Measurements from ENCODE around the gene TCAIM. TPM values are rescaled to one million over a fixed set of nuclear protein-coding genes. Genes with fewer than 3 reads are reported as not detected.
"Not testable (repeated sequence)": the region's sequence is repeated elsewhere in the genome, so short reads cannot be mapped to it uniquely, and the experiment has no call there.

Gene TCAIM
- total RNA-seq, 2 donors from 2014 or later = 6.3 to 9.4 TPM

GRCh38 chr3:44326515-44326914 lies 12.1 kb upstream of the TCAIM start:
- ATAC-seq = no peak
- Mint-ChIP-seq H3K36me3 (ENCODE audit: low read depth) (no peaks in the 10 kb centered on the region), H3K27ac (no peak overlapping the region), H3K4me1 (peaks cover 2% of the 10 kb centered on the region), H3K4me3 (no peak overlapping the region), H3K27me3 (peaks cover 27% of the 10 kb centered on the region)
- H3K9me3 ChIP-seq (ENCODE audit: control insufficient read depth, low read length, poor library complexity, severe bottlenecking) = no peaks in the 10 kb centered on the region
- no peak for DNase-seq

GRCh38 chr3:44329946-44330345 lies 8.6 kb upstream of the TCAIM start:
- H3K27ac Mint-ChIP-seq = no peak overlapping the region
- no peak overlapping the region for H3K4me3 Mint-ChIP-seq

GRCh38 chr3:44330444-44330843 lies 8.1 kb upstream of the TCAIM start:
- Mint-ChIP-seq H3K4me1 (no peaks in the 10 kb centered on the region), H3K27me3 (peaks cover 40% of the 10 kb centered on the region), H3K27ac (no peak overlapping the region), H3K36me3 (ENCODE audit: low read depth) (peaks cover 6% of the 10 kb centered on the region), H3K4me3 (no peak overlapping the region)
- DNase-seq = no peak
- no peak for ATAC-seq
- H3K9me3 ChIP-seq (ENCODE audit: control insufficient read depth, low read length, poor library complexity, severe bottlenecking) = no peaks in the 10 kb centered on the region

More at GRCh38 chr3:44329946-44330345, 8.6 kb upstream of the TCAIM start:
- H3K9me3 ChIP-seq (ENCODE audit: control insufficient read depth, low read length, poor library complexity, severe bottlenecking) = no peaks in the 10 kb centered on the region
- Mint-ChIP-seq H3K27me3 (peaks cover 40% of the 10 kb centered on the region), H3K36me3 (ENCODE audit: low read depth) (peaks cover 6% of the 10 kb centered on the region), H3K4me1 (no peaks in the 10 kb centered on the region)
- no peak for DNase-seq
- ATAC-seq = no peak

GRCh38 chr3:44334326-44334725 lies 4.2 kb upstream of the TCAIM start:
- H3K27me3 Mint-ChIP-seq = peaks cover 30% of the 10 kb centered on the region
- no peak overlapping the region for H3K4me3 Mint-ChIP-seq
- H3K27ac Mint-ChIP-seq = no peak overlapping the region
- no peak for DNase-seq
- H3K4me1 Mint-ChIP-seq = peaks cover 15% of the 10 kb centered on the region
- no peaks in the 10 kb centered on the region for H3K9me3 ChIP-seq (ENCODE audit: control insufficient read depth, low read length, poor library complexity, severe bottlenecking)
- no peak for ATAC-seq
- peaks cover 6% of the 10 kb centered on the region for H3K36me3 Mint-ChIP-seq (ENCODE audit: low read depth)

GRCh38 chr3:44337248-44337785 lies 1.2 kb upstream of the TCAIM start:
- DNase-seq (no peak), ATAC-seq (no peak)
- H3K4me3 Mint-ChIP-seq = peak overlapping the region; percentile 97
- peaks cover 22% of the 10 kb centered on the region for H3K27me3 Mint-ChIP-seq
- peak overlapping the region; percentile 96 for H3K27ac Mint-ChIP-seq
- peaks cover 23% of the 10 kb centered on the region for H3K4me1 Mint-ChIP-seq
- H3K36me3 Mint-ChIP-seq (ENCODE audit: low read depth) = peaks cover 6% of the 10 kb centered on the region
- no peaks in the 10 kb centered on the region for H3K9me3 ChIP-seq (ENCODE audit: control insufficient read depth, low read length, poor library complexity, severe bottlenecking)

- DNase-seq (no peak), ATAC-seq (no peak)
- H3K27me3 Mint-ChIP-seq = peaks cover 12% of the 10 kb centered on the region
- H3K36me3 Mint-ChIP-seq (ENCODE audit: low read depth) = peaks cover under 1% of the 10 kb centered on the region
- H3K4me1 Mint-ChIP-seq = peaks cover 23% of the 10 kb centered on the region
- no peaks in the 10 kb centered on the region for H3K9me3 ChIP-seq (ENCODE audit: control insufficient read depth, low read length, poor library complexity, severe bottlenecking)
- H3K27ac Mint-ChIP-seq = peak overlapping the region; percentile 96
- H3K4me3 Mint-ChIP-seq = peak overlapping the region; percentile 97
Observed at GRCh38 chr3:44338828-44339127, 212 bp downstream of the TCAIM start.

- no peak for ATAC-seq
Observed at GRCh38 chr3:44339181-44340057, 853 bp downstream of the TCAIM start.

GRCh38 chr3:44340058-44340395 lies 1.5 kb downstream of the TCAIM start:
- DNase-seq = no peak
- Mint-ChIP-seq H3K36me3 (ENCODE audit: low read depth) (no peaks in the 10 kb centered on the region), H3K27ac (peak overlapping the region; percentile 96), H3K27me3 (no peaks in the 10 kb centered on the region), H3K4me1 (peaks cover 23% of the 10 kb centered on the region), H3K4me3 (peak overlapping the region; percentile 82)
- no peaks in the 10 kb centered on the region for H3K9me3 ChIP-seq (ENCODE audit: control insufficient read depth, low read length, poor library complexity, severe bottlenecking)
- no peak for ATAC-seq

More at GRCh38 chr3:44339181-44340057, 853 bp downstream of the TCAIM start:
- no peaks in the 10 kb centered on the region for H3K9me3 ChIP-seq (ENCODE audit: control insufficient read depth, low read length, poor library complexity, severe bottlenecking)
- peak overlapping the region; percentile 97 for H3K4me3 Mint-ChIP-seq
- peaks cover 5% of the 10 kb centered on the region for H3K27me3 Mint-ChIP-seq
- H3K4me1 Mint-ChIP-seq = peaks cover 23% of the 10 kb centered on the region
- H3K27ac Mint-ChIP-seq = peak overlapping the region; percentile 96
- DNase-seq = no peak
- H3K36me3 Mint-ChIP-seq (ENCODE audit: low read depth) = no peaks in the 10 kb centered on the region

GRCh38 chr3:44342176-44342790 lies 3.7 kb downstream of the TCAIM start:
- Mint-ChIP-seq H3K4me3 (no peak overlapping the region), H3K36me3 (ENCODE audit: low read depth) (no peaks in the 10 kb centered on the region), H3K27ac (peak overlapping the region; percentile 9), H3K4me1 (peaks cover 20% of the 10 kb centered on the region), H3K27me3 (no peaks in the 10 kb centered on the region)
- H3K9me3 ChIP-seq (ENCODE audit: control insufficient read depth, low read length, poor library complexity, severe bottlenecking) = no peaks in the 10 kb centered on the region
- no peak for DNase-seq
- ATAC-seq = no peak

GRCh38 chr3:44343421-44343820 lies 4.9 kb downstream of the TCAIM start:
- Mint-ChIP-seq H3K27me3 (no peaks in the 10 kb centered on the region), H3K4me3 (no peak overlapping the region), H3K36me3 (ENCODE audit: low read depth) (no peaks in the 10 kb centered on the region), H3K27ac (no peak overlapping the region), H3K4me1 (peaks cover 15% of the 10 kb centered on the region)
- no peak for DNase-seq
- no peak for ATAC-seq
- no peaks in the 10 kb centered on the region for H3K9me3 ChIP-seq (ENCODE audit: control insufficient read depth, low read length, poor library complexity, severe bottlenecking)

- H3K27me3 Mint-ChIP-seq; ATAC-seq; H3K27ac Mint-ChIP-seq; H3K9me3 ChIP-seq (ENCODE audit: control insufficient read depth, low read length, poor library complexity, severe bottlenecking); DNase-seq; H3K36me3 Mint-ChIP-seq (ENCODE audit: low read depth); H3K4me3 Mint-ChIP-seq: not testable (repeated sequence)
- peaks cover 20% of the 10 kb centered on the region for H3K4me1 Mint-ChIP-seq
Observed at GRCh38 chr3:44346590-44346989, 8.0 kb downstream of the TCAIM start.

GRCh38 chr3:44348993-44349392 lies 10.4 kb downstream of the TCAIM start:
- no peak overlapping the region for H3K4me3 Mint-ChIP-seq
- no peaks in the 10 kb centered on the region for H3K27me3 Mint-ChIP-seq
- H3K36me3 Mint-ChIP-seq (ENCODE audit: low read depth) = peaks cover 3% of the 10 kb centered on the region
- no peaks in the 10 kb centered on the region for H3K9me3 ChIP-seq (ENCODE audit: control insufficient read depth, low read length, poor library complexity, severe bottlenecking)
- DNase-seq (no peak), ATAC-seq (no peak)
- peak overlapping the region; percentile 79 for H3K27ac Mint-ChIP-seq
- H3K4me1 Mint-ChIP-seq = peaks cover 20% of the 10 kb centered on the region

- ATAC-seq (no peak), DNase-seq (no peak)
- H3K9me3 ChIP-seq (ENCODE audit: control insufficient read depth, low read length, poor library complexity, severe bottlenecking) = no peaks in the 10 kb centered on the region
- no peak overlapping the region for H3K27ac Mint-ChIP-seq
- H3K36me3 Mint-ChIP-seq (ENCODE audit: low read depth) = peaks cover 11% of the 10 kb centered on the region
- H3K27me3 Mint-ChIP-seq = no peaks in the 10 kb centered on the region
- H3K4me3 Mint-ChIP-seq = no peak overlapping the region
- H3K4me1 Mint-ChIP-seq = peaks cover 22% of the 10 kb centered on the region
Observed at GRCh38 chr3:44353355-44353924, 14.9 kb downstream of the TCAIM start.

All from T-helper 17 cell (primary cell).